Measurements from ENCODE around the gene PITX2.

DNA sequence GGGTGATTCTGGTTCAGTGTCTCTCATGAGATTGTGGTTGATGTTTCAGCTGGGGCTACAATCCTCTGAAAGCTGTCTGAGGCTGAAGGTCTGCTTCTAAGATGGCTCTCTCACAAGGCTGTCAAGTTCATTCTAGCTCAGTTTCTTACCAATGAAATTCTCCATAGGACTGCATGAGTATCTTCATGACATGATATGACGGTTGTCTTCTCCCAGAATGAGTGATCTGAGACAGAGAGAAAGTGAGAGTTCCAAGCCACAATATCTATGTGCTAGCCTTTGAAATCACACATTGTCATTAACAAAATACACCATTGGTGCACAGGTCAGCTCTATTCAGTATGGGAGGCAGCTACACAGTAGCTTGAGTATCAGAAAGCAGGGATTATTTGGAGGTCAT, 27.3 kb downstream of the PITX2 start:
- TF ChIP-seq YY1 (IDR thresholded peaks at IDR 0.05; ENCODE audit: insufficient read depth, insufficient read length) (no peak), ZNF274 (IDR thresholded peaks at IDR 0.05; ENCODE audit: low read depth, low read length) (no peak)

Data from NT2/D1 (cell line).